HG02759 (cell line): ENCODE measurements around the gene GABBR2.

Source experiments
- ATAC-seq: cut with Tn5 transposase; IDR thresholded peaks from one replicate; pipeline ENCODE4 v1.9.1; 2021; ENCODE audit warnings: mild to moderate bottlenecking, moderate library complexity; ENCODE audit not compliant: unreplicated experiment

GABBR2 gene

DNA sequence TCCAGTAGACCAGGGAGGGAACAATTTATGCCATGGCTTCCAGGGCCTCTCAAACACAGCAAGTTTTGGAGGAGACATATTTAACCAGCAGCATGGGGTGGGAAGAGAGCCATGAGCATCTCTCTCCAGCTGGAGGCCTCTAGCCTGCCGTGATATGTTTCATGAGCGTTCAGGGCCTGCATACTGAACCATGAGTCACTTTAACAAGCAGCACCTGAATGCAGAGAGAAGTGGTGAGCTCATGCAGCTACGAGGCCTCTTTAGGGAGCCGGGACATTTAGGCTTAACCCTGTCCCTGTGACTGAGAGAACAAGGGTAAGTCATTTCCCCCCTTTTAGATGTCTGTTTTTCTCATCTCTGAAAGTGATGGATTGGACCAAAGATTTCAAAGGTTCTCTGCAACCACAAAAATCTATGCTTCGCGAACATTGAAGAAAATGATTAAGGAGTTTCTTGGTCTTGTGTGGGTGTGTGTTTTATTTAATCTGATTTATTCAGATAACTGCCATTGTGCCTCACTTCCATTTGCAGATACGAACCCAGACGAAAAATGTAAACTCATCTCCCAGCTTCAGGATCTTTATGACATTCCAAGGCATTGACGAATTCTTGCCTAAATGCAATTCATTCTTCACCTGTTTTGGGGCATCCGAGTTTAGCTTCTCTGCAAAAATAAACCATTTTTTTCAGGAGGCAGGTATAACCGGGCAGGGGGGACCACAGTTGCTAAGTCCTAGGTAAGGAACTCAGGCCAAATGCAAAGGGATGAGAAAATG is 157.0 kb downstream of the GABBR2 start:
- no peak for ATAC-seq

DNA sequence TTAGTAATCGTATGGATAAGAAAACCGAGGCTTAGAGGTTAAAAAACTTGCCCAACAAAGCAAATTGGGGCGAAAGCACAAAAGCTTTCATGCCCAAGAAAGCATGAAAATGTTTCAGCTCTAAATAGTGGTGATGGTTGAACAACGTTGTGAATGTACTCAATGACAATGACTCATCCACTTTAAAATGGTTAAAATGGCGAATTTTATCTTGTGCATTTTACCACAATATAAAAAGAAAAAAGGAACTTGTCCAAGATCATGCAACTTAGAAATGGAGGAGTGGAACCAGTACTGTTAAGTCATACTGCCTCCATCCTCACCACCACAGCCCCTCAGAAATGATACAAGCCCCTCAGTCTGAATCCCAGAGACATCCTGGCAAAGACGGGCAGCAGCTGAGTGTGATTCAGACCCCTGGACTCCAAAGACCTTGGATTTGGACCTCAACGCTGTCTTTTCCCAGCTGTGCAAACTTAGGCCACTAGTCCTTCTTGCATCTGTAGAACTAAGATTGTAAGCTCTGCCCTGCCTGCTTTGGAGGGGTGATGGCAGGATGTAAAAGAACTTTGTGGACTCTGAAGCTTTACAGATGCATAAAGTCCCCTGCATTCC is 158.4 kb downstream of the GABBR2 start:
- ATAC-seq = no peak

DNA sequence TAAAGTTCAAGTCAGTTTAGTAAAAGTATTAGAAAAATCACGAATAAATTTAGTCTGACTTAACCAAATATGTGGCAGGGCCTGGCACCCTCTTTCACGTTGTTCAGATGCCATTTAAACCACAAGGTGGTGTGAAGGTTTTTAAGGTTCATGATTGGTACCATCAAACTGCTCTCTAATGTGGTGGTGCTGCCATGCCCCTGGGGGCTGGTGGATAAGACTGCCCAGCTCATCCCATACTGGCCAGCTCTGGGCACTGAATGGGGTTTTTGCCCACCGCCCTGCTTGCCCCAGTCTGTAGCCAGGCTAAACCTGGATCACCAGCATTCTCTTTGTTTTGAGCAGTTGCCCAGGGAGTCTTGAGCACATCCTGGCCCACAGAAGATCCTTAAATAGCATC is 159.3 kb downstream of the GABBR2 start:
- ATAC-seq = no peak

DNA sequence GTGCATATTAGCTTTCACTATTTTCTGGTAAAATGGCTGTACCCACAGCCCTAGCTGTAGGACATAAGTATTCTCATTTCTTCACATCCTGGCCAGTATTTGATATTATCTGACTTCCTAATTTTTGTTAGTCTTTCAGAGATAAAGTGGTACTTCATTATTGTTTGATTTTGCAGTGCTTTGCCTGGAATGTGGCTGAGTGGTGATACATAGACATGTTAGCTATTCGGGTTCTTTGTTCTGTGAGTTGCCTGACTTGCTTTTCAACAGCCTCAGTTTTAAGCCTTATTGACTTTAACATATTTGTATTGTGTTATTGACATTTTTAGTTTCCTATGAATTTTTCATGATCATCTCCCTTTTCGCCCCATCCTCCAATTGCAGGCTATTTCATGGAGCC is 161.1 kb downstream of the GABBR2 start:
- no peak for ATAC-seq

DNA sequence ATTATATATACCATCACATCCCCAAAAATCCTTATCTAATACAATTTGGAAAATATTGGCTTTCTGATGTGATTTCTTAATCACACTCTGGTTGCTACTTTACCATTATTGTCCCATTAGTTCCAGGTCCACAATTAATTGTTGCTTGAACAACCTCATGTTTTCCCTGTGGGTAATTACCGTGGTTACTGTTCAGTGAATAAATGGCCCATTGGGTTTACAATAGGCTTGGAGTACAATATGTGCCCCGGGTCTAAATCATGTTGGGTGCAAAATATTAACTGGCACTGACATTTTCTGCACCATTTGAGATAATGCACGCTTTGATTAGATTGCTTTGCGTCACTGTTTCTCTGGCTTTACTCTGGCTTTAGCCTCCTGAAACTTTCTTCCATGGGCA is 163.7 kb downstream of the GABBR2 start:
- no peak for ATAC-seq

DNA sequence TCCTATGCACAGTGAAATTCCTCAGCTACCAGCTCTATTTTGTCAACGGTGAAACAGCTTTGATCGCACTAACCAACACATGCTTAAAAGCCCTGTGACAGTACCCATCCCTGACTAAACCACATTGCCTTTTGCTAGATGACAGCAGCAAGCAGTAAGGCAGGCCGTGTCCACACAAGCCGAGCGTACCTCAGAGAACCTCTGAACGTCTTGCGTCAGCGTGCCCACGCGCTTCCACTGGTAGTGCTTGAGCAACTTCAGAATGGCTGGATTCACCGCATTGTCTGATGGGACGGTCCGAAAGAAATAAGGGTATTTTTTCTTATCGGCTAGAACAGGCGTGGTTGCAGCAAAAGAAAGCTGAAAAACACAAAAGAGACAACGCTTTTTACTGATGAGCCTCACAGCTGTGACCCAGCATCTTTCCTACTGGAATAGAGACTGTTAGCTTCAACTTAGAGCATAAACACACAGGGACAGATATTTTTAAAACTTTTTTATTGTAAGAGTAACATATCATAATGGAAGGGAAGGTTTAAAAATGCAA is 167.0 kb downstream of the GABBR2 start:
- ATAC-seq = no peak

DNA sequence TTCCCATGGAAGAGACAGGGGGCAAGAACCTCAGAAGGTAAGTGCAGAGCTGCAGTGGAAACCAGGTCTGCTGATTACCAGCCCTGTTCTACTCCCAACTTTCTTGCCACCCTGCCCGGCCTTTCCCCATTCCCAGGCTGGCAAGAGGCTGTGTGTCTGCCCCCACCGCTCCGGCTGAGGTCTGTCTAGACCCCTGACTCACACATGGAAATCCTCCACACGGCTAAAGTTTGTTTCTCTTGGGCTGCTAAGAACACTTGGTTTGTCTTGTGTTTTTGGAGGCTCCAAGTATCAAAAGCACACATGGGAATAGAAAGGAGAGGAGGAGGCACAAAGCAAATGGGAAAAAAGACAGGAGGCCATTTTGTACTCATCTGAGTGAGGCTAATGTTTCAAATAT is 168.3 kb downstream of the GABBR2 start:
- no peak for ATAC-seq

DNA sequence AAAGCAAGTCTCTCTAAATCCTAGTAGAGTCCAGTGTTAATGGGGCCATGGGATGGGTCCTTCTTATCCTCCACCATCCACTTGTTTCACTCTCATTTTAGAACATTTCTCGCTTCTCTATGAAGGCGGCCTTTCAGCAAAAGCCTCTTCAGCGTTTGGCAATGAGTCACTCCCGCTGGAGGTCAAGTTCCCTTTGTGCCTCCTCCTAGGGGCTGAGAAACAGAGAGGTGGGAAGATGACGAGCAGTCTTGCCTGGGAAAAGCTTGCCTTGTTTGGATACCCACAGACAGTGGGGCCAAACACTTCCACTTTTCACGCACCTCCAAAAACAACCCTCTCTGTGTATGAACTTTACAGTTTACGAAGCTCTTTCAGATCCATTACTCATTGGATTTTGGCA is 168.8 kb downstream of the GABBR2 start:
- ATAC-seq = no peak

DNA sequence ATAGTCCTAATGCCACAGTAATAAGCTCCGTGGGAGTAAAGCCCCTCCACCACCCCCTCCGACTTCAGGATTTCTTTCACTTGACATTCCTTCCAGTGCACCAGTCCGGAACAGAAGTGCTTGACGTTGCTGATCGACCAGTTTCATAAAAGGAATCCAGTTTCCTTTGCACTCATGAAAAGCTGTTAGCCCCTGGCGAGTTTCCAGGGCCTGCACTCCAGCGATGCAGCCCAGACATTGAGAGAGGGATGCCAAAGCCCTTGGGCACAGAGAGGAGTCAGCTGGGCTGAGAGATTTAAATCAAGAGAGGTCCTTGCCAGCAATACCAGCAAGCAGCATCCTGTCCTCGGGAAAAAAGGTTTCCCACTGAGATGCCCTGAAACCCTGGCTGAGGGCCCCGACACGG is 170.1 kb downstream of the GABBR2 start:
- no peak for ATAC-seq

DNA sequence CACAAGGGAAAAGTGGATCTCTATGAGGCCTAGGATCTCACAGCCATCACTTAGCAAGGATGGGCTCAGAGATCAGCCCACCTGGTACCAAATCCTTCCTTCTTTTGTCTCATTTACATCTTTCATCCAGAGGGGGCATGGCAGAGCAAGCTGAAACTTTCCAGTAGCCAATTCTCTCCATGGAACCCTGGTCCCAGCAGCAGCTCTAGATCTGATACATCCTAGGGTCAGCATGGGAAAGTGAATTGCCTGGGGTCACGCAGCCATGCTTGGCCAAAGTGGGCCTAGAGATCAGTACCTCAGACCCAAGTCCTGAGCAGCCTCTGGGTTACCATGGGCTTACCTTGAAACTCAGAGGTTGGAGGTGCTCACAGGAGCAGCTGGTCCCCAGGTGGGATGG is 170.5 kb downstream of the GABBR2 start:
- ATAC-seq = no peak

DNA sequence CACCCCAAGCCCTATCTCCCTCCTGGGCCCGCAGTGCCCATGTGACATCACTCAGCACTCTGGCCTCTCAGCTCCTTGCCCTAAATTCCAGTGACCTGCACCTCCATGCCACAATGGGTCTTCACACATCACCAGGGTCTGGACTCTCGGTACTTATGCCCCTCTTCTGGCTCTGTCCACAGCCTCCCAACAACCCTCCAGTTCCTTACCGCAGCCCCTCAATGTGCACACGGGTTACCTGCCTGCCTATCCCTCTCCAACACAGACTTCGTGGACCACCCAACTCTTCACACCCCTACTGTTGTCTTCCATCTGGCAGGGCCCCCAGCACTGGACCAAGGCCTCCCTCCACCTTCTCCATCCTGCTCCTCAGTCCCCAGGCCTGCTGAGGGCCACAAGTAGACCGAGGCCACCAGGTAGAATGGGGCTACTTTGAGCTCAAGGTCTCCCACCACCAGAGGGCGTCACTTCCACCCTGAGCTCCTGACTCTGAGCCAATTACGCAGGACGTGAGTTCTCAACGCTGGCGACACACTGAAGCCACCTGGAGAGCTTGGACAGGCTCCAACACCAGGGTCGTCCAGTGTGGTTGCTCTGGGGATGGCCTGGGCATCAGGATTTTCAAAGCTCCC is 172.1 kb downstream of the GABBR2 start:
- no peak for ATAC-seq

DNA sequence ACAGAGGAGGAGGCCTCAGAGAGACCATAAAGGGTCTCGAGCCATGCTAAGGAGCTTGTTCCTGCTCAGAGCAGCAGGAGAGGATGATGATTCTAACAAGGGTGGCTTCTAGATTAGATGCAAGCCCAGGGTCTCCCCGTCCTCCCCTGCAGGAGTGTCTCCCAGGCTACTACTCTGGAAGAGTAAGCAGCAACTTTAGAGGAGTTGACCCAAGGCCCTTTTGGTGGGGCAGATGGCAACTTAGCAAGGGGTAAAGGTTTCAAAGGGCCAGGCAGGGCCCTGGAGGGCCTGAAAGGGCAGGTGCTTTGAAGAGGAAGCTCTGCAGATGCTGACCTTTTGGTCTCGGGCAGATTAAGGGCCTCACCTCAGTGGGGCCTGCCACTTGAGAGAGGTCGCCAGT is 174.9 kb downstream of the GABBR2 start:
- no peak for ATAC-seq

DNA sequence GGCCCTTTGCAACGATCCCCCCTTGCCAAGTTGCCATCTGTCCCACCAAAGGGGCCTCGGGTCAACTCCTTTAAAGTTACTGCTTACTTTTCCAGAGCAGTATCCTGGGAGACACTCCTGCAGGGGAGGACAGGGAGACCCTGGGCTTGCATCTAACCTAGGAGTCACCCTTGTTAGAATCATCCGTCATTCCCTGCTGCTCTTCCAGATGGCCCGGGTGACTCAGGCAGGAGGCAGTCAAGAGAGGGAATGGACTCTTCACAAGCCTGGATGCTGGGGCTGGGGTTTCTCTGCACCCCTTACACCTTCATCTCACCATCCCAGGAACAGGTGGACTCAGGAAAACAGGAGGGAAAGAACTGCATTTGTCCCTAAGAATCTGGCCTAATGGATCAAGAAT is 175.6 kb downstream of the GABBR2 start:
- no peak for ATAC-seq

DNA sequence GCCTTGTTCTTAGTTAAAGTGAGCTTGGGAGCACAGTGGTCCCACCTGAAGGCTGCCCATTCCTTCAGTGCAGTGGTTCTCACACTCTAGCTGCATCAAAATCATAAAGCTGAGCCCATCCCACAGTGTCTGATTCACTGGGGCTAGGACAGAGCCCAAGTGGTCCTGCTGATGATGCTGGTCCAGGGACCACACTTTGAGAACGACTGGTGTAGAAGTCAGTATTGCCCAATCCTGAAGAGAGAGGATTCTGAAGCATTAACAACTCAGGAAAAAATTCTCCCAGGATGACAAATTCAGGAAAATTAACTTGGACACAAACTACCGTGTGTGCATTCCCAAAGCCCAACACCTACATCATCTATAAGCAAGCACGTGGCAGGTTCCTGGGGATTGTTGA is 176.2 kb downstream of the GABBR2 start:
- no peak for ATAC-seq

DNA sequence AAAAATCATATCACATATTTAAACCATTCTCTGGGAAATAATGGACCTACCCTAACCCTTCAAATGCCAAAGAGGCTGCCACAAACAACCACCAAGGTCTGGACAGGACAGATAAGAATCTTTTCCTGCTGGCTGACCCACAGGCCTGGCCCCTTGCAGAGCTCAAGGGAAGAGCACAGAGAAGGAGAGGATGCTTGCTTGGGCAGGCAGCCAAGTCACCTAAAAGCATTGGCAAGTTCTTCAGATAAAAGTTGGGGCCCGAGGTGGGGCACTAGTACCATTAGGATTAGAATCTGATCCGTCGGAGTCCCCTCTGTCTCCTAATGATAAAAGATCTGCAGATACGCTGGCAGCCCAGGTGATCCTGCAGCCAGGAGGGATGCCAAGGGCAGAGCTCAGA is 176.6 kb downstream of the GABBR2 start:
- ATAC-seq = no peak

DNA sequence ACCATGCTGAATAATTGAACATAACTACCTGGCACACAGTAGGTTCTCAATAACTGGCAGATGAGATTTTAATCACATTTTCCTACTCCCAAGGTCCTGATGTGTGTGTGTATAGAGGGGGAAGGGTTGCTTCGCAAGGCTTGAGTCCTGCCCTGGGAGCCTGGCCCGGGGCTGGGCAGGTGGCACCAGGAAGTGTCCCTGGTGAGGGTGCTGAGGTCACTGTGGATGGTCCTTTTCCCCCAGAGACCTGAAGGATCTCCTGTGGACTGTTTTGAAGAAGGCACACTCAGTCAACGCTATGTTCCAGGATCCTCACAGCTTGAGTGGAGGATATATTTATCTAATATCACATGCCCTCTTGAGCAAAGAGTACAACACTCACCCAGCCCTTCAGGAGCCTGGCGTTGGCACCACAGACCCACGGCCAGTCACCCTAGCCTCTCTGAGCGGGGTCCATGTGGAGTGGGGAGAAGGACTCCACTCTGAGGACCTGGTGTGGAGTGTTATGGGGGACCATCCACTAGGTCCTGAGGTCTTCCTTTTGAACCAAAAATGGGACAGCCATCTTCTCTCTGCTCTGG is 177.8 kb downstream of the GABBR2 start:
- no peak for ATAC-seq

DNA sequence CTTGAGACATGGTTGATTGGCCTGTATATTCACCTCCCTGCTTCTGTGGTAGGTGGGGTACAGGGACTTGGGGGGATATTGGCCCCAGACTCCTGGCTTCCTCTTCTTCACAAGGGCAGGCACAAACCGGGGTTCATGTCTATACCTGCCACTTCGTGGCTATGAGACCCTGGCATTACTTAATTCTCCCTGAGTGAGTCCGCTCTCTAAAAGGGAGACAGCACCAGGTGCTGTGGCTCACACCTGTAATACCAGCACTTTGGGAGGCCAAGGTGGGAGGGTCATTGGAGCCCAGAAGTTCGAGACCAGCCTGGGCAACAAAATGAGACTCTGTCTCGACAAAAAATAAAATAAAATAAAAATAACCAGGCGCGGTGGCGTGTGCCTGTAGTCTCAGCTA is 178.5 kb downstream of the GABBR2 start:
- no peak for ATAC-seq

DNA sequence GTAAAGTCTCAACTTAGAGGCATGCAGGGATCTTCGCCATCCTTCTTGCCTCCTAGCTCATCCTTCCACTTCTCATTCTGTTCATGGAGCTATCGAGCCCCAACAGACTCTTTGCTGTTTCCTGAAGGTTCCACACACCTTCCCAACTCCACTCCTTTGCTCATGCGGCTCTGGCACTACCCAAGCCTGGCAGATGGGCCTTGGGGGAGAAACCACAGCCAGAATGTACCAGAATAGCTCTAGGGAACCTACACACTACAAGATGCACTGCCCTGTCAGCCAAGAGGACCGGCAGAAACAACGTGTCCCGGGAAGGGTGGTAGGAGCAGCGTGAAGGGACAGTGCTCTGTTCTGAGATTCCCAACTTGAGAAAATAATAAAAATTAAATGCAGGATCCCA is 178.9 kb downstream of the GABBR2 start:
- ATAC-seq = no peak

DNA sequence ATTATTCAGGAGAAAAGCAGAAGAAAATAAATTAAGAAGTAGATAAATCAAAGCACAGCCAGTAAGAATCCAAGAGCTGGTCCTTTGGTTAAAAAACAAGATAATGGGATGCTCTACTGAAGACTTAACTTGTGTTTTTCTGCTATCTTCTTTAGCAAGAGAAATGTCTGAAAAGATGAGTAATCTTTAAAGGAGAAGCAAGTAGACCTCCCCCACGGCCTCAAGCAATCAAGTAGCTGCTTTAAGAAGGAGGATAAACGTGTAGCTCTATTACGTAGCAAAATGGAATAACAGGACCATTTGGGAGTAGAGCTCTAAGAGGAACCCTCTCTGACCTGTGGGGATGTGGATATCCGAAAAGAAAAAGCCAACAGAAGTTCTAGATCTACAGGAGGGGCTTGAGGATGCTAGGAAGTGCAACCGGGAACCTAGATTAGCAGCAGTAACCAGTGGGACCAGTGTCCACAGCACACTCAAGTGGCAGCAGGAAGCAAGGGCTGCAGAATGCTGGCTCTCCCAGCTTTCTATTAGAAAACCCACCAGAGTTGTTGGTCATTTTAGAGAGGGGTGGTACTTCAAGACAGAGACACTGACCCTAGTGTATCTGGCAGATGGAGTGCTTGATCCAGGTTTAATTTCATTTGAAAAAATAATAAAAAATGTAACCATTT is 185.4 kb downstream of the GABBR2 start:
- ATAC-seq = no peak

DNA sequence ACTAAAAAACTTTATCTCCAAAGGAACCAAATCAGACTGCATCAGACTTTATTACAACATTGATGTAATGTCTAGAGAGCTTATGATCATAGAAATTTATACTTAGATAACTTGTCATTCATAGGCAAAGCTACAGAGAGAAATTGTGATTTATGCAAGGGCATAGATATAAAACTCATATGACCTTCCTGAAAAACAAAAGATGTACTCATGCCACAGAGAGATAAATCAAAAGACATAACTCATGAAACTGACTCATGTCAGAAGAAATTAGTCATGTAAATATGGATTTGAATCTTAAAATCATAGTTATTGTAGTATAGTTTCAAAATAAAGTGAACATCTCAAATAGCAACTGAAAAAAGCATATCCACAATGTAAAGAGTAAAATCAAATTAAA is 186.2 kb downstream of the GABBR2 start:
- no peak for ATAC-seq

DNA sequence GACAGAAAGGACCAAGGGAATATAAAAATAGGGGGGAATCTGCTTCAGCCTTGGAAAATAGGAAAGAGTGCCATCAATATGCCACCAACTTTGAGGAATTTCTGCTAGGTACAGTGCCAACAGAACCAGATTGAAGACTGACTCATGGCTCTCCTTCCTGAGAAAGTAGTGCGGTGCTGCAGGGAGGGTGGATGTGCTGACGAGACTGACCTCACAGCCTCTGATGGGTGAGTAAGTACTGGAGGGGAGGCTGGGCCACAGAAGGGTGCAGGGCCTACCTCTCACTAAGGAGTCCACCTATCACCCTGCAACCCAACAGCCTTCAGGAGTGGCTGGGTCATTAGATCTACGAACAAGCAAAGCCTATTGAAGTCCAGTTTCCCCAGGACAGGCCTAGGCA is 187.6 kb downstream of the GABBR2 start:
- no peak for ATAC-seq
